Mesenteric fat pad (tissue), 1 donor: ENCODE data around the gene GNG12. TPM values are rescaled to one million over a fixed set of nuclear protein-coding genes. Genes with fewer than 3 reads are reported as not detected.

ENCODE experiments used
- DNase-seq: peaks from one replicate; pipeline ENCODE4 v3.0.0-alpha.2; 2020; ENCODE audit warnings: low spot score
- total RNA-seq: library from RNA; stranded (reverse); fragmentation: NEBNext Ultra II Directional; extraction: Animal tissue kit (Norgen Biotek cat#: 25700); gene quantifications from one replicate; pipeline ENCODE4 v1.2.1, GENCODE V29; 2021
- donor health status: DM: yes; HTN: yes; CAD: no.

GNG12 gene
- total RNA-seq, 1 donor from 2014 or later: 128 TPM

GRCh38 chr1:67787746-67788145 lies 45.5 kb downstream of the GNG12 start:
- DNase-seq: no peak

- no peak for DNase-seq
Measured at GRCh38 chr1:67785847-67786753, 47.2 kb downstream of the GNG12 start.

- DNase-seq: no peak
Measured at GRCh38 chr1:67784545-67785186, 48.6 kb downstream of the GNG12 start.

- DNase-seq: no peak
Measured at GRCh38 chr1:67780637-67781036, 52.6 kb downstream of the GNG12 start.

GRCh38 chr1:67777440-67777839 lies 55.8 kb downstream of the GNG12 start:
- DNase-seq: no peak

GRCh38 chr1:67777016-67777415 lies 56.3 kb downstream of the GNG12 start:
- DNase-seq: no peak

GRCh38 chr1:67773462-67773861 lies 59.8 kb downstream of the GNG12 start:
- DNase-seq: no peak

- no peak for DNase-seq
Measured at GRCh38 chr1:67771749-67772148, 61.5 kb downstream of the GNG12 start.

- no peak for DNase-seq
Measured at GRCh38 chr1:67771152-67771551, 62.1 kb downstream of the GNG12 start.

- DNase-seq: no peak
Measured at GRCh38 chr1:67769633-67770256, 63.5 kb downstream of the GNG12 start.

- no peak for DNase-seq
Measured at GRCh38 chr1:67768480-67768879, 64.8 kb downstream of the GNG12 start.

- no peak for DNase-seq
Measured at GRCh38 chr1:67767103-67767782, 66.0 kb downstream of the GNG12 start.

GRCh38 chr1:67766141-67766978 lies 66.9 kb downstream of the GNG12 start:
- no peak for DNase-seq

GRCh38 chr1:67764633-67765032 lies 68.6 kb downstream of the GNG12 start:
- DNase-seq: no peak

- DNase-seq: no peak
Measured at GRCh38 chr1:67761730-67762129, 71.5 kb downstream of the GNG12 start.

GRCh38 chr1:67761091-67761490 lies 72.2 kb downstream of the GNG12 start:
- no peak for DNase-seq

GRCh38 chr1:67760030-67760821 lies 73.0 kb downstream of the GNG12 start:
- no peak for DNase-seq

GRCh38 chr1:67759692-67760029 lies 73.6 kb downstream of the GNG12 start:
- DNase-seq: no peak

- no peak for DNase-seq
Measured at GRCh38 chr1:67759066-67759465, 74.2 kb downstream of the GNG12 start.

- DNase-seq: no peak
Measured at GRCh38 chr1:67755619-67756018, 77.6 kb downstream of the GNG12 start.
